HG02588 (cell line): Measurements from ENCODE around the gene RRBP1.

Experiments
- ATAC-seq: cut with Tn5 transposase; IDR thresholded peaks from one replicate; pipeline ENCODE4 v1.9.1; 2021; ENCODE audit warnings: mild to moderate bottlenecking, moderate library complexity; ENCODE audit not compliant: unreplicated experiment

RRBP1 gene

GRCh38 chr20:17584689-17585088, 97.4 kb downstream of the RRBP1 start:
- ATAC-seq, result no peak

DNA sequence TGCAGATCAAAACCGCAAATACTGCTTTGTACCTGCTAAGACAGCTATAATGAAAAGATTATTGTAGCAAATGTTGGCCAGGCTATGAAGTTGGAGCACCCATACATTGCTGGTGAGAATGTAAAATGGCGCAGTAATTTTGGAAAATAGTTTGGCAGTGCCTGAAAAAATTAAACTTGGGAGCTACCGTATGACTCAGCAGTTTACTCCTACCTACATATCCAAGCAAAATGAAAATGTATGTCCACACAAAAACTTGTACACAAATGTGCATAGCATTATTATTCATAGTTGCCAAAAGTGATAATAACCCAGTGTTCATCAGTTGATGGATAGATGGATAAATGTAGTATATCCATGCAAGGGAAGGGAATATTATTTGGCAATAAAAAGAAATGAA, 98.9 kb downstream of the RRBP1 start:
- ATAC-seq, result no peak

- no peak for ATAC-seq
These were observed 101.1 kb downstream of the RRBP1 start for GRCh38 chr20:17580895-17581294.

- ATAC-seq, result no peak
These were observed 102.5 kb downstream of the RRBP1 start for GRCh38 chr20:17579369-17580039.

DNA sequence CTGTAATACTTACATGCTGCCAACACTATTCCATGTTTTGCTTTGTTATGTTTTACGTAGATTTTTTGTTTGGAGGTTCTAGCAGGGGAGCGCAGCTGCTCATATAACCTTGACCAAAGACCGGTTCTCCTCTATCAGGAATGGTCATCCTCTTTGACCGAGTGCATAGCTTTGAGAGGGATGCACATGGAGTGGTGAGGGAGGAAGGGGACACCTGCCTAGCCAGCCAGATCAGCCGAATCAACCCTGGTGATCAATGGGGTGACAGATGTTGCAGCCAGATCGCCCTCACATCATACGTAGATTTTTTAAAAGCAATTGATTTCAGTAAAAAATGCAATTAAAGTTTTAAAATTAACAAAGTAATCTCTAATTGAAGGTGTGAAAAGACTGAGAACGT, 105.8 kb downstream of the RRBP1 start:
- no peak for ATAC-seq

- ATAC-seq, result no peak
These were observed 108.6 kb downstream of the RRBP1 start for GRCh38 chr20:17573463-17573862.

GRCh38 chr20:17572034-17572638, 109.9 kb downstream of the RRBP1 start:
- no peak for ATAC-seq

- ATAC-seq, result no peak
These were observed 110.9 kb downstream of the RRBP1 start for GRCh38 chr20:17571153-17571527.

- ATAC-seq, result peak; percentile 32
These were observed 111.5 kb downstream of the RRBP1 start for GRCh38 chr20:17570347-17571152.

- peak; percentile 93 for ATAC-seq
These were observed 112.3 kb downstream of the RRBP1 start, which contains the start of gene DSTN for GRCh38 chr20:17569616-17570346. DSTN (plus strand) TSS chr20:17570075; CDS start chr20:17570209, 134 bp downstream.

DNA sequence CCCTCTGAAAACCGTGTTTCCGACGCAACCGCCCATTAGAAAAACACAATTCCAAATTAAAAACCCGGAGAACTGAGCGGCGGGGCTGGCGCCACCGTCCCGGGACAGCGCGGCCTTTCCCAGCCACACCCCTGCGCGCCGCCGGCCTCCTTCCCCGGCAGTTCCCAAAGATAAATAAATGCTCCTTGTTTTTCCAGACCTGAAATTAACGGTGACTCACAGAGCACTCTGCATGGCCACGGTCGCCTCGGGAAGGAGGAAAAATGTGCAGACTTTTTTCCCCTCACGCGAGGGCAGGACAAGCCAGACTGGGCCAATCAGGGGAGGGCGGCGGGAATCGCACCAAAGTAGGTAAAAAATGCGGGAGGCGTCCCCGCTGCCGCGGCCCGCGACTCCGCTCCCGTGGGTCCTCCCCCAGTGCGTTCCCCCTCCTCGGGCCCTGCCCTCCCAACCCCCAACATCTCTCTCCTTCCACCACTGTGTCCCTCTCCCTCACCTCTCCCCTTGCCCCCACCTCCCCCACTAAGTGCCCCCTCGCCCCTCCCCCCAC, 113.0 kb downstream of the RRBP1 start:
- ATAC-seq, result no peak

DNA sequence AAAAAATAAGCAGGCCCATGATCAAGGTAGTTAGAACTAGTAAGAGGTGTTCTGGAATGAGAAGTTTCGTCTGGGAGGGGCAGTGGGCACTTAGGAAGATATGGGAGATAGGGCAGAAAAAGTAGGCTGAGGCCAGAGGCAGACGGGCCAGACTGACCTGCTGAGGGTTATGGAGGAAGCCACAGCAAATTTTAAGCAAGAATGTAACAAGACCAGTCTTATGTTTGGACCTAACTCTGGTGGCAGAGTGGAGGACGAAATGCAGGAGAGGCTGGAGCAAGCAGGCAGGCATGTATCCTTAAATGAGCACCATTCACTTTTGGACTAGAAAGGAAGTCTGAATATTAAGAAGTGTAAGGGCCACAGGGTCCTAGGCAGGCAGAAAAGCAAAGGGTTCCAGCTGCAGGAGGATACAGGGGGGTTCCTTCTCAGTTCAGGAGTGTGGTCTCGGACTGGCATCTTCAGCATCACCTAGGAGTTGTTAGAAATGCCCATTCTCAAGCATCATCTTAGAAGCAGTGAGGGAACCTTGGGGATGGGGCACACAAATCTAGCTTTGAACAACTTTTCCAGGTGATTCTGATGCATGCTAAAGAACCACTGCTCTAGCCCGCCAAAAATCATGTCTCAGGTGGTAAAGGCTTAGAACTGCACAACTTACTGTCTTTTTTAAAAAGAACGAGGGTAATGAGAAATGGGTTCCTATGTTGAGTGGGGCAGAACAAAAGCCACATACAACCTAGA, 113.8 kb downstream of the RRBP1 start:
- no peak for ATAC-seq

DNA sequence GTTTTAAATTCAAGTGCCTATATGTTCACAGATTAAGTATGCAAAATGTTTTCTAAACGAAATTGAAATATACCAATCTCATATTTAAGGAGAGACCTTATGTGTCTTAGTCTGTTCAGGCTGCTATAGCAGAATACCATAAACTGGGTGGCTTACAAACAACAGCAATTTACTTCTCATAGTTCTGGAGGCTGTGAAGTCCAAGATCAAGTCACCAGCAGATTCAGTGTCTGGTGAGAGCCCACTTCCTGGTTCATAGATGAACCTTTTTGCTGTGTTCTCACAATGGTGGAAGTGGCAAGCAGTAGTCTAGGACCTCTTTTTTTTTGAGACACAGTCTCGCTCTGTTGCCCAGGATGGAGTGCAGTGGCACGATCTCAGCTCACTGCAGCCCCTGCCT, 115.7 kb downstream of the RRBP1 start:
- ATAC-seq, result no peak

- ATAC-seq, result no peak
These were observed 116.7 kb downstream of the RRBP1 start for GRCh38 chr20:17565169-17565845.
